ENCODE results near the gene C1S.

DNA sequence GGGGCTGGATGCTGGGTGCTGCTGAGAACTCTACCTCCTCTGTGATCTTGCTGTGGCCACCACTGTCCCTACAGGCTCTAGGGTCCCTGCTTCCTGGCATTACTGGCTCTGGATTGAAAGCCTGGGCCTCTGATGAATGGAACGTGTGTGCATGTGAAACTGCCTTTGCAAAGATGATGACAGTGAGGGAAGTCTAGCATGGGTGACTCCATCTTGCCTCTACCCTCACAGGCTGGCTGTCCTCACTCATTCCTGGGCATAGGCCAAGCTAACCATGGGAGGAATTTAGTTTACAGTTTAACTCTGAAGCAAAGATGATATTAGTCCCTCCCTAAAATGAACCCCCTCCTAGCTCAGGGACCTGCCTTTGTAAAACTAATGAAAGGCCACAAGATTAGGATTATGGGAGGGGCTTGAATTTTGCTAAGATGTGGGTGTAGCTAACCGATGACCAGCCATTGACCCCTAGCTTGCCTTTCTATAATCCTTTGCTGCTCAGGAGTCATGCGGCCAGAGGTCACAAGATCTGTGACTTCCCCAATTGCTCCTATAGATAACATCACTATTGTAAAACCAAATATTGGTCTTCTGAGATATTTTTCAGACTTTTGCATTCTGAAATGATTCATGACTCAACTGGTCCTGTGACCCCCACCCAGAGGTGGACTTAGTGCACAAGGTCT is 2.2 kb upstream of the C1S start:
- no peak for TF ChIP-seq CTCF (IDR thresholded peaks at IDR 0.05; ENCODE audit: low read length)
- TF ChIP-seq EZH2phosphoT487 (IDR thresholded peaks at IDR 0.05; ENCODE audit: low read length): no peak
- TF ChIP-seq EZH2 (optimal IDR thresholded peaks at IDR 0.05; ENCODE audit: low read depth, low read length): no peak
